ENCODE measurements around the gene KCNK15.

Gene KCNK15

GRCh38 chr20:44773070-44773829 is 27.6 kb downstream of the KCNK15 start:
- H3K4me3 ChIP-seq (ENCODE audit: low read length) = no peak overlapping the region
- no peak for DNase-seq (ENCODE audit: low read depth)
- TF ChIP-seq CTCF (IDR thresholded peaks at IDR 0.05; ENCODE audit: insufficient read depth, low read depth, low read length, missing control alignments) = no peak

DNA sequence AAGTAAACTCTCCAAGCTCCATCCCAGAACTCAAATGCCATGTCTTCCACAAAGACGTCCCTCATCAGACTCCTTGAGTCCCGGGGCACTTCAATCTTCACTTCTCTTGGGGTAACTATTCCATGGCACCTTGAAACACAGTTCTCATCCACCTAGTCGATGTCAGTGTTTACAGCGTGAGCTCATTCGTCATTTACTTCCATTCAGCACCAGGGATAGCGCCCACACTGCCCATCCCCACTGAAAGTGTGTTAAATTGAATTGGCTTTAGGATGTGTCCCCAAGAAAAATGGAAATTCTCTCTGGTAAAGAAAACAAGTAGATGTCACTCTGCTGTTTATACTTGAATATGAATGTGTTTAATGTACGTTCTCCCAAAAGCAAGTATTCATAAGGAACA is 31.3 kb downstream of the KCNK15 start:
- no peak overlapping the region for H3K4me3 ChIP-seq (ENCODE audit: low read length)
- DNase-seq (ENCODE audit: low read depth) = peak; percentile 48
- TF ChIP-seq CTCF (IDR thresholded peaks at IDR 0.05; ENCODE audit: insufficient read depth, low read depth, low read length, missing control alignments) = no peak

DNA sequence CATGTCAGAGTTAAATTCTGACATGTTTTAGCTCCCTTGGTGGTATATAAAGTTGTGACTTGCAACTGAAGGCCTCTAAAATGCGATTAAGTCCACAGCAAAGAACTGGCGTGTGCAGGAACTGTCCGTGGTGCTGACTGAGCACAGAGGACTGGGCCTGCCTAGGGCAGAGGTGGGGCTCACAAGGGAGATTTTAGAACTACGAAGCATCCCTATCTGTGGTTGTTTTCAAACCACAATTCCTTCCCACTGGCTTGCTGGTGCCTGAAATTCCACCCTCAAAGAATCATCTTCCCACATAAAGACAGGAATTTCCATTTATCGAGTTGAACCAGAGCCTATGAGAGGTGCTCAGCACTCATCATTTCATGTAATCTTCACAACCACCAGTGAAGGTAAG is 34.6 kb downstream of the KCNK15 start:
- DNase-seq (ENCODE audit: low read depth) = peak; percentile 73
- no peak overlapping the region for H3K4me3 ChIP-seq (ENCODE audit: low read length)
- TF ChIP-seq CTCF (IDR thresholded peaks at IDR 0.05; ENCODE audit: insufficient read depth, low read depth, low read length, missing control alignments) = no peak

- H3K4me3 ChIP-seq (ENCODE audit: low read length) = no peak overlapping the region
- DNase-seq (ENCODE audit: low read depth) = no peak
- TF ChIP-seq CTCF (IDR thresholded peaks at IDR 0.05; ENCODE audit: insufficient read depth, low read depth, low read length, missing control alignments) = no peak
Observed at GRCh38 chr20:44781118-44781517, 35.5 kb downstream of the KCNK15 start.

- peak; percentile 27 for DNase-seq (ENCODE audit: low read depth)
- no peak for TF ChIP-seq CTCF (IDR thresholded peaks at IDR 0.05; ENCODE audit: insufficient read depth, low read depth, low read length, missing control alignments)
- no peak overlapping the region for H3K4me3 ChIP-seq (ENCODE audit: low read length)
Observed at GRCh38 chr20:44781791-44782190, 36.1 kb downstream of the KCNK15 start.

- DNase-seq (ENCODE audit: low read depth) = no peak
- TF ChIP-seq CTCF (IDR thresholded peaks at IDR 0.05; ENCODE audit: insufficient read depth, low read depth, low read length, missing control alignments) = no peak
- no peak overlapping the region for H3K4me3 ChIP-seq (ENCODE audit: low read length)
Observed at GRCh38 chr20:44784688-44785087, 39.0 kb downstream of the KCNK15 start.

DNA sequence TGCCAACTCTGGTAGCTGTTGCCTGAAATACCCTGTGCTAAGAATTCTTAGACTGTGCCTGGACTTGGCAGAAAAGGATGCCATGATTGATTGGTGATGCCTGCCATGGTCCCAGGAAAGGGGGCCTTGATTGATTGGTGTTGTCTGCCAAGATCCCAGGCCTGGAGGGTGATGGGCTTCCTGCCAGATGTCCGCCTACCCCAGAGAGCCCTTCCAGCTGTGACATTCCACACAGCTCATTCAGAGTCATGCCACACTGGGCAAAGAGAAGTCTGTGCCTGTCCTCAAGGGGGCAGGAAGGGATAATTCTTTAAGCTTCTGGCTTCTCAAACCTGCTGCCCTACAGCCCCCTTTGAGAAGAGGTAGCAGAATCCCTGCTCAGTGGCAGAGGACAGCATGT is 40.1 kb downstream of the KCNK15 start:
- TF ChIP-seq CTCF (IDR thresholded peaks at IDR 0.05; ENCODE audit: insufficient read depth, low read depth, low read length, missing control alignments) = no peak
- DNase-seq (ENCODE audit: low read depth) = peak; percentile 25
- H3K4me3 ChIP-seq (ENCODE audit: low read length) = no peak overlapping the region
